HG02798 (cell line): ENCODE measurements around the gene BRD7.

Experiments
- ATAC-seq: cut with Tn5 transposase; IDR thresholded peaks from one replicate; pipeline ENCODE4 v1.9.1; 2021; ENCODE audit warnings: mild to moderate bottlenecking; ENCODE audit not compliant: unreplicated experiment, poor library complexity

Gene BRD7

GRCh38 chr16:50324345-50324744 is 44.4 kb downstream of the BRD7 start:
- ATAC-seq = no peak

- no peak for ATAC-seq
These were observed 45.3 kb downstream of the BRD7 start for GRCh38 chr16:50323335-50324011.

GRCh38 chr16:50322333-50322732 is 46.5 kb downstream of the BRD7 start:
- no peak for ATAC-seq

- no peak for ATAC-seq
These were observed 48.5 kb downstream of the BRD7 start for GRCh38 chr16:50320310-50320709.

GRCh38 chr16:50318796-50319578 is 49.8 kb downstream of the BRD7 start:
- ATAC-seq = no peak

- ATAC-seq = no peak
These were observed 51.7 kb downstream of the BRD7 start for GRCh38 chr16:50316848-50317630.

- no peak for ATAC-seq
These were observed 52.5 kb downstream of the BRD7 start for GRCh38 chr16:50316102-50316847.

GRCh38 chr16:50315346-50315997 is 53.3 kb downstream of the BRD7 start:
- ATAC-seq = no peak

- ATAC-seq = no peak
These were observed 54.1 kb downstream of the BRD7 start for GRCh38 chr16:50314665-50315064.

- no peak for ATAC-seq
These were observed 55.0 kb downstream of the BRD7 start for GRCh38 chr16:50313596-50314478.

- no peak for ATAC-seq
These were observed 56.8 kb downstream of the BRD7 start for GRCh38 chr16:50311891-50312501.

GRCh38 chr16:50311134-50311528 is 57.7 kb downstream of the BRD7 start:
- no peak for ATAC-seq

- ATAC-seq = no peak
These were observed 58.3 kb downstream of the BRD7 start for GRCh38 chr16:50310308-50311133.

- ATAC-seq = no peak
These were observed 59.1 kb downstream of the BRD7 start for GRCh38 chr16:50309527-50310307.

GRCh38 chr16:50309156-50309526 is 59.6 kb downstream of the BRD7 start:
- ATAC-seq = no peak

GRCh38 chr16:50308237-50308965 is 60.4 kb downstream of the BRD7 start:
- no peak for ATAC-seq
